Gastroesophageal sphincter (tissue), 4 donors: Measurements from ENCODE around the gene GRAMD1C. TPM values are rescaled to one million over a fixed set of nuclear protein-coding genes. Genes with fewer than 3 reads are reported as not detected.

Source experiments
- ATAC-seq: fragments of 150-250 bp; one replicate; pipeline ENCODE4 v1.9.1; 2016; ENCODE audit warnings: mild to moderate bottlenecking, moderate library complexity
- H3K27ac ChIP-seq, 4 donors: fragments of 200-600 bp; sonication (generic) in 3 of 4; 1 replicate in 3 of 4; 2 replicates in 1 of 4; pipeline ENCODE4 v1.5.1; 2016 to 2019
- H3K27me3 ChIP-seq: fragments of 200-600 bp; sonication (generic); one replicate; pipeline ENCODE4 v1.5.1; 2019
- H3K36me3 ChIP-seq, 2 donors: fragments of 200-600 bp; sonication (generic); one replicate each; pipeline ENCODE4 v1.5.1; 2019; ENCODE audit warnings: control low read depth in 1 of 2
- H3K4me1 ChIP-seq, 3 donors: fragments of 200-600 bp; sonication (generic); 1 replicate in 2 of 3; 2 replicates in 1 of 3; pipeline ENCODE4 v1.5.1; 2016 to 2019; ENCODE audit warnings: control low read depth in 2 of 3
- H3K4me3 ChIP-seq, 2 donors: fragments of 200-600 bp; sonication (generic); one replicate each; pipeline ENCODE4 v1.5.1; 2019; ENCODE audit warnings: mild to moderate bottlenecking in 1 of 2, moderate library complexity in 1 of 2
- H3K9me3 ChIP-seq, 3 donors: fragments of 200-600 bp; sonication (generic); one replicate each; pipeline ENCODE4 v1.5.1; 2017 to 2019; ENCODE audit warnings: control low read depth in 2 of 3
- EP300 ChIP-seq: sonication (generic); formaldehyde crosslinking; IDR thresholded peaks from one replicate; pipeline ENCODE4 v1.6.1; 2017; ENCODE audit warnings: antibody characterized with exemption, mild to moderate bottlenecking
- POLR2A ChIP-seq, 2 donors: fragments of 450-650 bp; IDR thresholded peaks; one replicate each; pipeline ENCODE4 v1.6.1; 2017; ENCODE audit warnings: antibody characterized with exemption in 2 of 2, mild to moderate bottlenecking in 2 of 2, moderate library complexity in 1 of 2
- POLR2AphosphoS5 ChIP-seq: sonication (generic); formaldehyde crosslinking; IDR thresholded peaks from one replicate; pipeline ENCODE4 v1.6.1; 2017; ENCODE audit warnings: antibody characterized with exemption
- WGBS, 2 donors: methylation state at CpG; one replicate each; pipeline ENCODE4 v1.1.5; 2018; ENCODE audit warnings: low coverage in 1 of 2; 5-methylcytosine and 5-hydroxymethylcytosine counted together
- total RNA-seq, 4 donors: library from RNA; depleted of rRNA; stranded (reverse); fragments of >200 nt; gene quantifications; one replicate each; pipeline ENCODE4 v1.1.0, GENCODE V29; 2016
- TF ChIP-seq, protein P1 (sequence below), 4 experiments: fragments of 200-600 bp in 2 of 4; fragments of 450-650 bp in 2 of 4; sonication (generic) in 1 of 4; IDR thresholded peaks; one replicate each; pipeline ENCODE4 v1.5.1; 2017 to 2019; ENCODE audit warnings: antibody characterized with exemption in 4 of 4, mild to moderate bottlenecking in 2 of 4, moderate library complexity in 2 of 4

The GRAMD1C gene
- total RNA-seq, 4 donors from 2014 or later, result 0.54 to 3.6 (median 1.4) TPM; not detected in 1

GRCh38 chr3:113897373-113897777 lies 58.8 kb downstream of the GRAMD1C start:
- Histone ChIP-seq H3K27me3 (no peaks in the 10 kb centered on the region), H3K4me3 (no peak overlapping the region), H3K27ac (no peak overlapping the region), H3K9me3 (no peaks in the 10 kb centered on the region), H3K4me1 (peaks cover 0 to 7% (median 0%) of the 10 kb centered on the region in 3 donors), H3K36me3 (no peaks in the 10 kb centered on the region)
- TF ChIP-seq POLR2A (IDR thresholded peaks at IDR 0.05) (no peak), POLR2AphosphoS5 (no peak), EP300 (no peak)
- TF ChIP-seq, protein P1, sequence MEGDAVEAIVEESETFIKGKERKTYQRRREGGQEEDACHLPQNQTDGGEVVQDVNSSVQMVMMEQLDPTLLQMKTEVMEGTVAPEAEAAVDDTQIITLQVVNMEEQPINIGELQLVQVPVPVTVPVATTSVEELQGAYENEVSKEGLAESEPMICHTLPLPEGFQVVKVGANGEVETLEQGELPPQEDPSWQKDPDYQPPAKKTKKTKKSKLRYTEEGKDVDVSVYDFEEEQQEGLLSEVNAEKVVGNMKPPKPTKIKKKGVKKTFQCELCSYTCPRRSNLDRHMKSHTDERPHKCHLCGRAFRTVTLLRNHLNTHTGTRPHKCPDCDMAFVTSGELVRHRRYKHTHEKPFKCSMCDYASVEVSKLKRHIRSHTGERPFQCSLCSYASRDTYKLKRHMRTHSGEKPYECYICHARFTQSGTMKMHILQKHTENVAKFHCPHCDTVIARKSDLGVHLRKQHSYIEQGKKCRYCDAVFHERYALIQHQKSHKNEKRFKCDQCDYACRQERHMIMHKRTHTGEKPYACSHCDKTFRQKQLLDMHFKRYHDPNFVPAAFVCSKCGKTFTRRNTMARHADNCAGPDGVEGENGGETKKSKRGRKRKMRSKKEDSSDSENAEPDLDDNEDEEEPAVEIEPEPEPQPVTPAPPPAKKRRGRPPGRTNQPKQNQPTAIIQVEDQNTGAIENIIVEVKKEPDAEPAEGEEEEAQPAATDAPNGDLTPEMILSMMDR (IDR thresholded peaks at IDR 0.05), result no peak
- 33 to 56% methylated on average over 1 of the region's 1 CpG for WGBS, 2 donors
- ATAC-seq, result no peak

GRCh38 chr3:113898892-113899291 lies 60.3 kb downstream of the GRAMD1C start:
- H3K4me3 ChIP-seq, result no peak overlapping the region
- 58 to 85% methylated on average over 2 of the region's 2 CpGs for WGBS, 2 donors
- no peaks in the 10 kb centered on the region for H3K9me3 ChIP-seq
- H3K4me1 ChIP-seq, result peaks cover 0 to 7% (median 0%) of the 10 kb centered on the region in 3 donors
- H3K27me3 ChIP-seq, result no peaks in the 10 kb centered on the region
- no peak for ATAC-seq
- TF ChIP-seq EP300 (no peak), POLR2A (IDR thresholded peaks at IDR 0.05) (no peak), POLR2AphosphoS5 (no peak)
- TF ChIP-seq, protein P1 (IDR thresholded peaks at IDR 0.05), result no peak
- H3K27ac ChIP-seq, result no peak overlapping the region
- H3K36me3 ChIP-seq, result no peaks in the 10 kb centered on the region

GRCh38 chr3:113906568-113907140 lies 68.1 kb downstream of the GRAMD1C start:
- no peak for ATAC-seq
- TF ChIP-seq POLR2AphosphoS5, result no peak
- WGBS, 2 donors, result 82 to 86% methylated on average over 4 of the region's 4 CpGs
- no peaks in the 10 kb centered on the region for H3K36me3 ChIP-seq
- no peak overlapping the region for H3K27ac ChIP-seq
- no peaks in the 10 kb centered on the region for H3K4me1 ChIP-seq
- no peaks in the 10 kb centered on the region for H3K27me3 ChIP-seq
- no peak overlapping the region for H3K4me3 ChIP-seq
- no peaks in the 10 kb centered on the region for H3K9me3 ChIP-seq

- no peaks in the 10 kb centered on the region for H3K9me3 ChIP-seq
- no peaks in the 10 kb centered on the region for H3K36me3 ChIP-seq
- H3K4me3 ChIP-seq, result no peak overlapping the region
- H3K27me3 ChIP-seq, result no peaks in the 10 kb centered on the region
- TF ChIP-seq, protein P1 (IDR thresholded peaks at IDR 0.05), result no peak
- TF ChIP-seq POLR2AphosphoS5 (no peak), EP300 (no peak), POLR2A (IDR thresholded peaks at IDR 0.05) (no peak)
- no peaks in the 10 kb centered on the region for H3K4me1 ChIP-seq
- H3K27ac ChIP-seq, result no peak overlapping the region
- no peak for ATAC-seq
Observed at GRCh38 chr3:113908133-113908532, 69.5 kb downstream of the GRAMD1C start.

GRCh38 chr3:113910966-113911365 lies 72.4 kb downstream of the GRAMD1C start:
- no peak overlapping the region for H3K27ac ChIP-seq
- no peaks in the 10 kb centered on the region for H3K4me1 ChIP-seq
- no peak for ATAC-seq
- WGBS, 2 donors, result 86% methylated on average over 3 of the region's 5 CpGs; no CpG with 5 or more reads in 1 of the 2 donors
- H3K9me3 ChIP-seq, result no peaks in the 10 kb centered on the region
- H3K27me3 ChIP-seq, result no peaks in the 10 kb centered on the region
- no peaks in the 10 kb centered on the region for H3K36me3 ChIP-seq
- TF ChIP-seq, protein P1 (IDR thresholded peaks at IDR 0.05), result no peak
- no peak for TF ChIP-seq EP300
- no peak for TF ChIP-seq POLR2A (IDR thresholded peaks at IDR 0.05)
- no peak for TF ChIP-seq POLR2AphosphoS5
- H3K4me3 ChIP-seq, result no peak overlapping the region
